NB4 (cell line): ENCODE results near the gene OLIG2.

Experiments
- MYC ChIP-seq: IDR thresholded peaks from 2 replicates; pipeline ENCODE4 v1.6.1; 2011; ENCODE audit warnings: low read depth, low read length
- POLR2A ChIP-seq: IDR thresholded peaks from 2 replicates; pipeline ENCODE4 v1.6.1; 2011; ENCODE audit warnings: mild to moderate bottlenecking; ENCODE audit not compliant: insufficient read length; ENCODE audit errors: extremely low read depth
- TF ChIP-seq, protein P1 (sequence below): IDR thresholded peaks from one replicate; pipeline ENCODE4 v1.5.1; 2012; ENCODE audit warnings: low read depth, low read length
- TF ChIP-seq, protein P2 (sequence below): IDR thresholded peaks from 2 replicates; pipeline ENCODE4 v1.6.1; 2011; ENCODE audit warnings: low read depth, low read length

DNA sequence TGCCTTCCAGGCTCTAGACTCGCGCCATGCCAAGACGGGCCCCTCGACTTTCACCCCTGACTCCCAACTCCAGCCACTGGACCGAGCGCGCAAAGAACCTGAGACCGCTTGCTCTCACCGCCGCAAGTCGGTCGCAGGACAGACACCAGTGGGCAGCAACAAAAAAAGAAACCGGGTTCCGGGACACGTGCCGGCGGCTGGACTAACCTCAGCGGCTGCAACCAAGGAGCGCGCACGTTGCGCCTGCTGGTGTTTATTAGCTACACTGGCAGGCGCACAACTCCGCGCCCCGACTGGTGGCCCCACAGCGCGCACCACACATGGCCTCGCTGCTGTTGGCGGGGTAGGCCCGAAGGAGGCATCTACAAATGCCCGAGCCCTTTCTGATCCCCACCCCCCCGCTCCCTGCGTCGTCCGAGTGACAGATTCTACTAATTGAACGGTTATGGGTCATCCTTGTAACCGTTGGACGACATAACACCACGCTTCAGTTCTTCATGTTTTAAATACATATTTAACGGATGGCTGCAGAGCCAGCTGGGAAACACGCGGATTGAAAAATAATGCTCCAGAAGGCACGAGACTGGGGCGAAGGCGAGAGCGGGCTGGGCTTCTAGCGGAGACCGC is 2.0 kb upstream of the OLIG2 start:
- TF ChIP-seq, protein P1, sequence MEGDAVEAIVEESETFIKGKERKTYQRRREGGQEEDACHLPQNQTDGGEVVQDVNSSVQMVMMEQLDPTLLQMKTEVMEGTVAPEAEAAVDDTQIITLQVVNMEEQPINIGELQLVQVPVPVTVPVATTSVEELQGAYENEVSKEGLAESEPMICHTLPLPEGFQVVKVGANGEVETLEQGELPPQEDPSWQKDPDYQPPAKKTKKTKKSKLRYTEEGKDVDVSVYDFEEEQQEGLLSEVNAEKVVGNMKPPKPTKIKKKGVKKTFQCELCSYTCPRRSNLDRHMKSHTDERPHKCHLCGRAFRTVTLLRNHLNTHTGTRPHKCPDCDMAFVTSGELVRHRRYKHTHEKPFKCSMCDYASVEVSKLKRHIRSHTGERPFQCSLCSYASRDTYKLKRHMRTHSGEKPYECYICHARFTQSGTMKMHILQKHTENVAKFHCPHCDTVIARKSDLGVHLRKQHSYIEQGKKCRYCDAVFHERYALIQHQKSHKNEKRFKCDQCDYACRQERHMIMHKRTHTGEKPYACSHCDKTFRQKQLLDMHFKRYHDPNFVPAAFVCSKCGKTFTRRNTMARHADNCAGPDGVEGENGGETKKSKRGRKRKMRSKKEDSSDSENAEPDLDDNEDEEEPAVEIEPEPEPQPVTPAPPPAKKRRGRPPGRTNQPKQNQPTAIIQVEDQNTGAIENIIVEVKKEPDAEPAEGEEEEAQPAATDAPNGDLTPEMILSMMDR, result no peak
- TF ChIP-seq, protein P2, sequence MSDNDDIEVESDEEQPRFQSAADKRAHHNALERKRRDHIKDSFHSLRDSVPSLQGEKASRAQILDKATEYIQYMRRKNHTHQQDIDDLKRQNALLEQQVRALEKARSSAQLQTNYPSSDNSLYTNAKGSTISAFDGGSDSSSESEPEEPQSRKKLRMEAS, result no peak
- TF ChIP-seq MYC, result no peak
- TF ChIP-seq POLR2A, result no peak
